Coronary artery (tissue), 2 donors: ENCODE measurements around the gene TRIOBP.

Experiments used
- DNase-seq: peaks from one replicate; pipeline ENCODE4 v3.0.0-alpha.2; 2017; ENCODE audit warnings: low spot score
- H3K27ac ChIP-seq, 2 donors: fragments of 200-600 bp; sonication (generic); one replicate each; pipeline ENCODE4 v1.5.1; 2016 to 2019
- H3K4me3 ChIP-seq: fragments of 200-600 bp; sonication (generic); 2 replicates; pipeline ENCODE4 v1.5.1; 2016; ENCODE audit warnings: mild to moderate bottlenecking, moderate library complexity
- CTCF ChIP-seq: fragments of 200-600 bp; sonication (generic); IDR thresholded peaks from one replicate; pipeline ENCODE4 v1.5.1; 2019; ENCODE audit warnings: antibody characterized with exemption

The TRIOBP gene

GRCh38 chr22:37816543-37817180 is 119.8 kb downstream of the TRIOBP start:
- DNase-seq = no peak
- no peak for TF ChIP-seq CTCF
- Histone ChIP-seq H3K4me3 (no peak overlapping the region), H3K27ac (no peak overlapping the region)

- Histone ChIP-seq H3K27ac (no peak overlapping the region), H3K4me3 (peak overlapping the region; percentile 68)
- peak; percentile 92 for TF ChIP-seq CTCF
- DNase-seq = peak; percentile 85
Measured at GRCh38 chr22:37817705-37818408, 121.0 kb downstream of the TRIOBP start.

GRCh38 chr22:37818409-37819104 is 121.7 kb downstream of the TRIOBP start:
- no peak for DNase-seq
- Histone ChIP-seq H3K27ac (no peak overlapping the region), H3K4me3 (peak overlapping the region; percentile 68)
- no peak for TF ChIP-seq CTCF

- no peak for TF ChIP-seq CTCF
- no peak overlapping the region for H3K27ac ChIP-seq
- peak overlapping the region; percentile 68 for H3K4me3 ChIP-seq
Measured at GRCh38 chr22:37819105-37819433, 122.2 kb downstream of the TRIOBP start.

GRCh38 chr22:37820350-37820749 is 123.5 kb downstream of the TRIOBP start:
- H3K4me3 ChIP-seq = no peak overlapping the region
- no peak overlapping the region for H3K27ac ChIP-seq
- DNase-seq = no peak
- no peak for TF ChIP-seq CTCF

More at GRCh38 chr22:37819105-37819433, 122.2 kb downstream of the TRIOBP start:
- DNase-seq = no peak

- H3K27ac ChIP-seq = no peak overlapping the region
- no peak for TF ChIP-seq CTCF
- DNase-seq = no peak
- H3K4me3 ChIP-seq = no peak overlapping the region
Measured at GRCh38 chr22:37822079-37822833, 125.4 kb downstream of the TRIOBP start.
